Dermis microvascular lymphatic vessel endothelial cell (primary cell): Measurements from ENCODE around the gene CABLES2. TPM values are rescaled to one million over a fixed set of nuclear protein-coding genes. Genes with fewer than 3 reads are reported as not detected.
"Not testable (repeated sequence)": the region's sequence is repeated elsewhere in the genome, so short reads cannot be mapped to it uniquely, and the experiment has no call there.

Source experiments
- DNase-seq, 2 donors: peaks; one replicate each; pipeline versions ENCODE4 v3.0.0 to v3.0.0-alpha.2; 2010; ENCODE audit warnings: low read depth in 2 of 2
- total RNA-seq: library from RNA; depleted of rRNA; stranded (reverse); fragments of >200 nt; gene quantifications from 2 replicates; pipeline ENCODE4 v1.2.1, GENCODE V29; 2014

The CABLES2 gene
- total RNA-seq, 1 donor from 2014 or later = 0.77 TPM

GRCh38 chr20:62390317-62391164 lies 16.5 kb downstream of the CABLES2 start:
- DNase-seq = no peak

GRCh38 chr20:62389601-62390087 lies 17.4 kb downstream of the CABLES2 start:
- DNase-seq = no peak

- DNase-seq = no peak
These were observed 18.1 kb downstream of the CABLES2 start for GRCh38 chr20:62388839-62389600.

GRCh38 chr20:62387933-62388635 lies 19.0 kb downstream of the CABLES2 start:
- DNase-seq = no peak

GRCh38 chr20:62387219-62387913 lies 19.7 kb downstream of the CABLES2 start:
- no peak for DNase-seq

- peak; percentile 84 to 94 for DNase-seq
These were observed 20.5 kb downstream of the CABLES2 start, which contains the start of gene RPS21 for GRCh38 chr20:62386383-62387218. RPS21 (plus strand) TSS chr20:62387103; CDS start chr20:62387339, 236 bp downstream.

- peak; percentile 73 to 88 for DNase-seq
These were observed 24.5 kb downstream of the CABLES2 start for GRCh38 chr20:62382306-62383198.

- no peak for DNase-seq
These were observed 25.2 kb downstream of the CABLES2 start for GRCh38 chr20:62381842-62382241.

GRCh38 chr20:62381202-62381797 lies 25.8 kb downstream of the CABLES2 start:
- DNase-seq = peak in 1 of 2 donors; percentile 83

- DNase-seq = no peak
These were observed 28.9 kb downstream of the CABLES2 start for GRCh38 chr20:62378215-62378614.

- DNase-seq = no peak
These were observed 29.4 kb downstream of the CABLES2 start for GRCh38 chr20:62377615-62378178.

- DNase-seq = no peak
These were observed 30.0 kb downstream of the CABLES2 start for GRCh38 chr20:62377064-62377461.

- DNase-seq = peak in 1 of 2 donors; percentile 50
These were observed 30.7 kb downstream of the CABLES2 start for GRCh38 chr20:62376112-62377063.

GRCh38 chr20:62374331-62375152 lies 32.5 kb downstream of the CABLES2 start:
- no peak for DNase-seq

- DNase-seq = not testable (repeated sequence)
These were observed 33.4 kb downstream of the CABLES2 start for GRCh38 chr20:62373631-62374179.
